ENCODE measurements around the gene ANKRD65. TPM values are rescaled to one million over a fixed set of nuclear protein-coding genes. Genes with fewer than 3 reads are reported as not detected.
"Not testable (repeated sequence)": the region's sequence is repeated elsewhere in the genome, so short reads cannot be mapped to it uniquely, and the experiment has no call there.

ANKRD65 gene
- total RNA-seq, 3 donors from 2014 or later = 0.81 to 11.3 (median 1.9) TPM

DNA sequence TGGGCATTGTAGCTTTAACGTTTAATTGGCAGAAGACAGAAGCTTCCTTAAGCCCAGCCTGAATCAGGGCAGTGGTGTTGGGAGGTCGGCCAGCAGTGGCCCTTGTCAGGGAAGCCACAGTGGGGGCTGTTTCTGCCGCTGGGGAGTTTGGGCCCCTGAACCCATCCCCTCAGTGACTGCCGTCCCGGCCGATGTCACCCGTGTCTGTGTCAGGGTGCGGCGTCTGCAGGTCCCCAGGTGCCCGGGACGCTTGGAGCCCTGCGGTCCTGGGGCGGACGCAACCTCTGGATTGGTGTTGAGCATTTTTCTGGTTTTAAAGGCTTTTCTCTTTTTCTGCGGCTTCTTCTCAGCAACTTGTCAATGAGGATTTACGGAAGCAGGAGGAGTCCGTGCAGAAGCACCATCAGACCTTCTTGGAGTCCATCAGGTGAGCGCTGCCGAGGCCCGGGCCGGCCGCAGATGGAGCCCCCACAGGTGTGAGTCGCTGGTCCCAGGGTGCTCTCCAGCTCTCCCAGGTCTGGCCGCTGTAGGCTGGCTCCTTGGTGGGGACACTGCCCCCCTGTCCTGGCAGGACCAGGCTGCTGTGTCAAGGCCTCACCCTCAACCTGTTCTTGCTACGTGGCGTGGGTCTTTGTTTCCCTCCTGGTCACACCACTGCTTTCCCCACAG, 30.8 kb upstream of the ANKRD65 start:
- no peak for ATAC-seq

DNA sequence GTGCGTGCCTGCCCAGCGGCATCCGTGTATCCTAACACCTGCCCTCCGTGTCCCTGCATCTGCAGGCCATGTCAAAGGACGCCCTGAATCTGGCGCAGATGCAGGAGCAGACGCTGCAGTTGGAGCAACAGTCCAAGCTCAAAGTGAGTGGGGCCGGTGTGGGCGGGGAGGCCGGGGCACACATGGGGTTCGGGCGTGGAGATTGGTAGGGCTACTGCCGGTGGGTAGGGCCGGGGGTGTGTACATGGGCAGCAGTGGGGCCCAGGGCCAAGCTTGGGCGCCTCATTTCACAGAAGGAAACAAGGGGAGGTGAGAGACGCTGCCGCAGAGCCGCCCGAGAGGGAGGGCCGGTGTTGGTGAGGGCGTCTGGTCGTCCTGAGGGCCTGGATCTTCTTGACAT, 29.5 kb upstream of the ANKRD65 start:
- H3K4me3 ChIP-seq; H3K4me1 ChIP-seq (ENCODE audit: low read depth); H3K36me3 ChIP-seq (ENCODE audit: low read depth); intact Hi-C loops (cut with DNase I, micrococcal nuclease); DNase-seq; ATAC-seq; H3K9me3 ChIP-seq: not testable (repeated sequence)

More for the DNA sequence above, 30.8 kb upstream of the ANKRD65 start:
- Histone ChIP-seq H3K36me3 (ENCODE audit: low read depth) (no peaks in the 10 kb centered on the region), H3K4me3 (no peak overlapping the region), H3K4me1 (ENCODE audit: low read depth) (peaks cover 9% of the 10 kb centered on the region), H3K9me3 (no peaks in the 10 kb centered on the region)
- no peak for DNase-seq
- intact Hi-C loops (cut with DNase I, micrococcal nuclease) = no loop called here
- TF ChIP-seq, protein P1, sequence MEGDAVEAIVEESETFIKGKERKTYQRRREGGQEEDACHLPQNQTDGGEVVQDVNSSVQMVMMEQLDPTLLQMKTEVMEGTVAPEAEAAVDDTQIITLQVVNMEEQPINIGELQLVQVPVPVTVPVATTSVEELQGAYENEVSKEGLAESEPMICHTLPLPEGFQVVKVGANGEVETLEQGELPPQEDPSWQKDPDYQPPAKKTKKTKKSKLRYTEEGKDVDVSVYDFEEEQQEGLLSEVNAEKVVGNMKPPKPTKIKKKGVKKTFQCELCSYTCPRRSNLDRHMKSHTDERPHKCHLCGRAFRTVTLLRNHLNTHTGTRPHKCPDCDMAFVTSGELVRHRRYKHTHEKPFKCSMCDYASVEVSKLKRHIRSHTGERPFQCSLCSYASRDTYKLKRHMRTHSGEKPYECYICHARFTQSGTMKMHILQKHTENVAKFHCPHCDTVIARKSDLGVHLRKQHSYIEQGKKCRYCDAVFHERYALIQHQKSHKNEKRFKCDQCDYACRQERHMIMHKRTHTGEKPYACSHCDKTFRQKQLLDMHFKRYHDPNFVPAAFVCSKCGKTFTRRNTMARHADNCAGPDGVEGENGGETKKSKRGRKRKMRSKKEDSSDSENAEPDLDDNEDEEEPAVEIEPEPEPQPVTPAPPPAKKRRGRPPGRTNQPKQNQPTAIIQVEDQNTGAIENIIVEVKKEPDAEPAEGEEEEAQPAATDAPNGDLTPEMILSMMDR (IDR thresholded peaks at IDR 0.05) = no peak

DNA sequence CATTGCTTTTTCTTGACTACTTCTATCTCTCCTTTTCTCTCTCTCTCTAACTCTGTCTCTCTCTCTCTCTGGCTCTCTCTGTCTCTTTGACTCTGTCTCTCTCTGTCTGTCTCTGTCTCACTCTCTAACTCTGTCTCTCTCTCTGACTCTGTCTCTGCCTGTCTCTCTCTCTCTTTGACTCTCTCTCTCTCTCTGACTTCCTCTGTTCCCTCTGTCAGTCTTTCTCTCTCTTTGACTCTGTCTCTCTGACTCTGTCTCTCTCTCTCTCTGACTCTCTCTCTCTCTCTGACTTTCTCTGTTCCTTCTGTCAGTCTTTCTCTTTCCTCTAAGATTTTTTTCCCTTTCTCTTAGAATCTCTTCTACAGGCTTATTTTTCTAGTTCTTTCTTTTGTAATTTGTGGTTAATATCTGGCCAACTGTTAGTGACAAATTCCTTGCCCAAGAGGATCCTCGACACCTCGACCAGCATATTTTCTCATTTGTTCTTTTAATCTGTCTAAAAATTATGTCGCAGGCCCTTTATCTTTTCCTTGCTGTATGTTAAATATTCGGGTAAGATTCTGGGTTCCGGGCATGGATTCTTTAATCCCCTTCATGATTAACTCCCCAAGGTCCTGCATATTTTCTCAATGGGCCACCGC, 28.1 kb upstream of the ANKRD65 start, which contains the start of gene ATAD3C:
Gene ATAD3C (plus strand): TSS at position 591 of the 641 bp plus-strand sequence. CDS start 995 bp downstream, outside the sequence.
- Histone ChIP-seq H3K9me3 (no peaks in the 10 kb centered on the region), H3K36me3 (ENCODE audit: low read depth) (no peaks in the 10 kb centered on the region), H3K4me1 (ENCODE audit: low read depth) (peaks cover 9% of the 10 kb centered on the region), H3K4me3 (no peak within 1 kb of the TSS)
- ATAC-seq (no peak), DNase-seq (no peak)
- TF ChIP-seq, protein P1 (IDR thresholded peaks at IDR 0.05) = no peak
- intact Hi-C loops (cut with DNase I, micrococcal nuclease) = no loop called here

DNA sequence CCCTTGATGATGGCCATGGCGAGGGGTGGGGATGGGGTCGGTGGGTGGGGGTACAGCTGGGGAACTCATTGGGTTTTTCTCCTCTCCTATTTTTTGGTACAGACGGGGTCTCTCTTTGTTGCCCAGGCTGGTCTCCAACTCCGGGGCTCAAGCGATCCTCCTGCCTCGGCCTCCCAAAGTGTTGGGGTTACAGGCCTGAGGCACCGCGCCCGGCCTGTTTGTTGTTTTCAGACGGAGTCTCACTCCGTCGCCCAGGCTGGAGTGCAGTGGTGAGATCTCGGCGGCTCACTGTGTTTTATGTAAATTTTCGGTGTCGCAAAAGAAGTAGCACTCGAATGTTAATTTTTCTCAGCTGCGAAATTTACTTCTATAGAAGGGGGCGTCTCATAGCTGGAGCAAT, 25.6 kb upstream of the ANKRD65 start:
- H3K9me3 ChIP-seq; DNase-seq; H3K4me3 ChIP-seq; ATAC-seq; H3K36me3 ChIP-seq (ENCODE audit: low read depth); intact Hi-C loops (cut with DNase I, micrococcal nuclease); H3K4me1 ChIP-seq (ENCODE audit: low read depth): not testable (repeated sequence)

DNA sequence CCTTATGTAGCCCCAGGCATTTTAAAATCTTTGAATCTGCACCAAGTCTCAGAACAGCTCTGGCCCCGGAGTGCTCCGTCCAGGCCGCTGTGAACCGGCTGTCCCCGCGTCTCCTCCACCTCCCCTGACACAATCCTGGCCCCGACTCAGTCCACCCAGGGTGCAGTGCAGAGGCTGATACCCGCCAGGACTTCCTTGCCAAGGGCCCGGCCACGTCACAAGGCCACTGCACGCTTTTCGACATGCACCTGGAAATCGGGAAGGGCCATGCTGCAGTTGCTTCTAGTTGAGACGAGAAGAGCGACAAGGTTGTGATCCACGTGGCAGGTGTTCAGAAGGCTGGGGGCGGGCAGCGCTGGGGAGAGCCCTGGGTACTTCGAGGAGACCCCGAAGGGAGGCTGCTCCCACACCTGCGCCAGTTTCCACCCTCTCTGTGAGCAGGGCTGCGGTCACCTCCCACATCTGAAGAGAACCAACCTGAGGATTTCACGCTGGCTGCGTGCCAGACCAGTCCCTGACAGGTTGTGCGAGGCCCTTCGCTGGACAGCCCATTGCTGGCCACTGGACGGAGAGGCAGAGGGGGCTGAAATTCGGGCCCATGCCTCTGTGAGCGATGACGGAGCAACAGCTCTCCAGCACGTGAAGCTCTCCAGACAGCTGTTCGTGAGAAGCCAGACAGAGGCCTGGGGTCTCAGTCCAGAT, 21.1 kb upstream of the ANKRD65 start:
- no peak overlapping the region for H3K4me3 ChIP-seq
- DNase-seq (no peak), ATAC-seq (no peak)
- H3K4me1 ChIP-seq (ENCODE audit: low read depth) = peaks cover 14% of the 10 kb centered on the region
- H3K9me3 ChIP-seq = no peaks in the 10 kb centered on the region
- no peaks in the 10 kb centered on the region for H3K36me3 ChIP-seq (ENCODE audit: low read depth)
- TF ChIP-seq, protein P1 (IDR thresholded peaks at IDR 0.05) = no peak
- intact Hi-C loops (cut with DNase I, micrococcal nuclease) = no loop called here

DNA sequence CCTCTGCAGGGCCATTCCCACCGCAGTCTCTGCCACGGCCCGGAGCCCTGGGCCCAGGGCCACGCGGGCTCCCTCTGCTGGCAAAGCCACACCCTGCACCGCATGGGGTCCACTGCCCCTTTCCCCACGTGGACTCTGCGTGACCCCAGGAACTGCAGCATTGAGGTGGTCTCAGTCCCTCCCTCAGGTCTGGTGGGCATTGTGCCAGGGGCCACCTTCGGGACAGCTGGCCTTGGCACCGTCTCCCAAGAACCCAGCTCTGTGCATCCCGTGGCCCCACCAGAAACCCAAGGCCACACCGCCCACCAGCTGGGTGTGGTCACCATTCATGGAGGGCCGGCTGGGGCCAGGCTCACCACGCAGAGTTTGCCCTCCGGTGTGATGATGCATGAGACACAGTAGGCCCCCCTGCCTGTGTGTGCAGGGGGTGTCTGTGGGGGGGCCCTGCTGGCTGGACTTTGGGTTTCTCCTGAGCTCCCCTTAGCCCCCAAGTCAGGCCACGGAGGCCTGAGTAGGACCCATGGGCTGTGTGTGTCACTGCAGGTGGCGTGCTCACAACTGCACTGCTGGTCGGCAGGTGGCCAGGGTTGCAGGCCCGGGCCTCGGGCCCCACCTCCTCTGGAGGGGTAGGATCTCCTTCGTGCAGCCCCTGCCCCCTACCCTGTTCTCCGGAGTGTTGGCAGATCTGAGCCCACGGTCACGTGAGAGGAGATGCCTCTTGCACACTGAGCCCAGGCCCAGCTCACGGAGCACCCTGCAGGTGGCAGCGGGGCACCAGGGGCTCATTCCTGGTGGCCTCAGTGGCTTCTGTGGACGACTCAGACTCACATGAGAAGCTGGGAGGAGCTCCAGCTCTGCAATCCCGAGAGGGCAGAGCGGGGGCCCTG, 20.2 kb upstream of the ANKRD65 start:
- intact Hi-C loops (cut with DNase I, micrococcal nuclease) = no loop called here
- TF ChIP-seq, protein P1 (IDR thresholded peaks at IDR 0.05) = peak; percentile 95
- Histone ChIP-seq H3K4me3 (no peak overlapping the region), H3K36me3 (ENCODE audit: low read depth) (no peaks in the 10 kb centered on the region), H3K9me3 (no peaks in the 10 kb centered on the region), H3K4me1 (ENCODE audit: low read depth) (peaks cover 21% of the 10 kb centered on the region)
- DNase-seq (peak in 2 of 3 donors; percentile 66 to 75), ATAC-seq (peak; percentile 70)
